Liver (tissue), 9 donors: Measurements from ENCODE around the gene GPR87. TPM values are rescaled to one million over a fixed set of nuclear protein-coding genes. Genes with fewer than 3 reads are reported as not detected.

ENCODE experiments used
- DNase-seq: peaks from one replicate; pipeline ENCODE4 v3.0.0-alpha.2; 2017; ENCODE audit warnings: low spot score
- H3K27ac ChIP-seq, 2 donors: one replicate each; pipeline ENCODE4 v1.7.0; 2013; ENCODE audit warnings: inconsistent platforms in 2 of 2, low read length in 2 of 2, control low read depth in 1 of 2, low read depth in 1 of 2, mild to moderate bottlenecking in 1 of 2
- H3K27me3 ChIP-seq, 4 donors: one replicate each; pipeline versions ENCODE4 v1.6.1 to v1.7.0; 2013; ENCODE audit warnings: low read length in 3 of 4, inconsistent platforms in 1 of 4, mild to moderate bottlenecking in 1 of 4, moderate library complexity in 1 of 4; ENCODE audit not compliant: control insufficient read depth in 4 of 4, insufficient read depth in 4 of 4
- H3K36me3 ChIP-seq, 4 donors: one replicate each; pipeline versions ENCODE4 v1.6.1 to v1.7.0; 2013; ENCODE audit warnings: low read length in 3 of 4, mild to moderate bottlenecking in 3 of 4, low read depth in 1 of 4, moderate library complexity in 1 of 4; ENCODE audit not compliant: control insufficient read depth in 4 of 4, insufficient read depth in 3 of 4
- H3K4me1 ChIP-seq, 4 donors: one replicate each; pipeline versions ENCODE4 v1.6.1 to v1.7.0; 2013; ENCODE audit warnings: low read length in 3 of 4, mild to moderate bottlenecking in 3 of 4, moderate library complexity in 1 of 4; ENCODE audit not compliant: control insufficient read depth in 4 of 4, insufficient read depth in 4 of 4
- H3K4me3 ChIP-seq, 3 donors: one replicate each; pipeline versions ENCODE4 v1.6.1 to v1.7.0; 2013; ENCODE audit warnings: low read length in 3 of 3, control low read depth in 1 of 3, low read depth in 1 of 3, mild to moderate bottlenecking in 1 of 3
- H3K9ac ChIP-seq, 2 donors: one replicate each; pipeline ENCODE4 v1.7.0; 2013; ENCODE audit warnings: low read length in 2 of 2, mild to moderate bottlenecking in 2 of 2, moderate library complexity in 2 of 2, control low read depth in 1 of 2, low read depth in 1 of 2
- H3K9me3 ChIP-seq, 4 donors: one replicate each; pipeline versions ENCODE4 v1.6.1 to v1.7.0; 2013; ENCODE audit warnings: low read length in 3 of 4; ENCODE audit not compliant: control insufficient read depth in 4 of 4
- ATF3 ChIP-seq: IDR thresholded peaks from 2 replicates; pipeline ENCODE4 v1.6.1; 2016; ENCODE audit warnings: antibody characterized with exemption
- CTCF ChIP-seq: fragments of 150-350 bp; IDR thresholded peaks from 2 replicates; pipeline ENCODE4 v1.5.1; 2017; ENCODE audit warnings: improper control_type of control experiment, low read depth, low read length; ENCODE audit not compliant: missing input control
- EGR1 ChIP-seq, 2 donors: IDR thresholded peaks; 2 replicates each; pipeline ENCODE4 v1.6.1; 2016 to 2018; ENCODE audit warnings: antibody characterized with exemption in 2 of 2, low read depth in 2 of 2
- FOXA1 ChIP-seq: IDR thresholded peaks from 2 replicates; pipeline ENCODE4 v1.6.1; 2016; ENCODE audit warnings: antibody characterized with exemption
- FOXA2 ChIP-seq: IDR thresholded peaks from 2 replicates; pipeline ENCODE4 v1.6.1; 2016; ENCODE audit warnings: antibody characterized with exemption
- GABPA ChIP-seq, 2 donors: IDR thresholded peaks in 1 of 2; conservative IDR thresholded peaks in 1 of 2; 2 replicates each; pipeline ENCODE4 v1.6.1; 2016; ENCODE audit warnings: antibody characterized with exemption in 2 of 2, mild to moderate bottlenecking in 1 of 2, moderate library complexity in 1 of 2
- HNF4A ChIP-seq, 2 donors: conservative IDR thresholded peaks; 2 replicates each; pipeline ENCODE4 v1.6.1; 2016; ENCODE audit warnings: antibody characterized with exemption in 2 of 2, mild to moderate bottlenecking in 2 of 2
- HNF4G ChIP-seq: IDR thresholded peaks from 2 replicates; pipeline ENCODE4 v1.6.1; 2016; ENCODE audit warnings: antibody characterized with exemption
- JUND ChIP-seq, 2 donors: IDR thresholded peaks; 2 replicates each; pipeline ENCODE4 v1.6.1; 2016; ENCODE audit warnings: antibody characterized with exemption in 2 of 2
- NR2F2 ChIP-seq: IDR thresholded peaks from 2 replicates; pipeline ENCODE4 v1.6.1; 2016; ENCODE audit warnings: antibody characterized with exemption
- RAD21 ChIP-seq, 2 donors: IDR thresholded peaks; 2 replicates each; pipeline ENCODE4 v1.6.1; 2016; ENCODE audit warnings: antibody characterized with exemption in 2 of 2, mild to moderate bottlenecking in 2 of 2
- REST ChIP-seq: IDR thresholded peaks from 2 replicates; pipeline ENCODE4 v1.6.1; 2016; ENCODE audit warnings: antibody characterized with exemption, mild to moderate bottlenecking
- RXRA ChIP-seq, 2 donors: IDR thresholded peaks; 2 replicates each; pipeline ENCODE4 v1.6.1; 2017 to 2018; ENCODE audit warnings: antibody characterized with exemption in 2 of 2, mild to moderate bottlenecking in 1 of 2
- SP1 ChIP-seq: IDR thresholded peaks from 2 replicates; pipeline ENCODE4 v1.6.1; 2018; ENCODE audit warnings: antibody characterized with exemption, mild to moderate bottlenecking
- TAF1 ChIP-seq: conservative IDR thresholded peaks from 2 replicates; pipeline ENCODE4 v1.6.1; 2016; ENCODE audit warnings: antibody characterized with exemption, mild to moderate bottlenecking
- YY1 ChIP-seq: IDR thresholded peaks from 2 replicates; pipeline ENCODE4 v1.6.1; 2016; ENCODE audit warnings: antibody characterized with exemption, mild to moderate bottlenecking
- WGBS: extraction: QIAGEN DNeasy Blood & Tissue Kit; methylation state at CpG from one replicate; pipeline ENCODE4 v1.1.7; 2013; 5-methylcytosine and 5-hydroxymethylcytosine counted together
- polyA plus RNA-seq, 2 donors: library from polyadenylated mRNA; stranded (reverse) in 1 of 2; unstranded in 1 of 2; fragments of 200-250 nt in 1 of 2; fragments of >200 nt in 1 of 2; fragmentation: Nextera tagmentation in 1 of 2; extraction: Ambion mirVana in 1 of 2; gene quantifications; one replicate each; pipeline versions ENCODE4 v1.2.1 to v1.2.3, GENCODE V29; 2013 to 2015
- total RNA-seq, 2 donors: library from RNA; depleted of rRNA; stranded (reverse); fragments of >200 nt; gene quantifications; one replicate each; pipeline ENCODE4 v1.2.3, GENCODE V29; 2014
- TF ChIP-seq, protein P1 (sequence below): IDR thresholded peaks from 2 replicates; pipeline ENCODE4 v1.6.1; 2016; ENCODE audit warnings: antibody characterized with exemption
- TF ChIP-seq, protein P2 (sequence below): IDR thresholded peaks from 2 replicates; pipeline ENCODE4 v1.6.1; 2016; ENCODE audit warnings: antibody characterized with exemption
- donor health status: healthy.
- donor health status: healthy.
- donor health status: healthy.
- donor health status: healthy.
- donor health status: healthy.

Gene GPR87
- total and polyA plus RNA-seq, 4 donors, result not detected

- Histone ChIP-seq H3K4me3 (no peak overlapping the region), H3K36me3 (no peaks in the 10 kb centered on the region), H3K27me3 (peaks cover 0 to 2% (median 0%) of the 10 kb centered on the region in 4 donors), H3K9me3 (no peaks in the 10 kb centered on the region), H3K27ac (no peak overlapping the region), H3K9ac (no peak overlapping the region), H3K4me1 (no peaks in the 10 kb centered on the region)
- 80% methylated on average over 1 of the region's 1 CpG for WGBS
- no peak for DNase-seq
- TF ChIP-seq CTCF (no peak), FOXA1 (no peak), NR2F2 (no peak), TAF1 (no peak), JUND (IDR thresholded peaks at IDR 0.05) (no peak), FOXA2 (no peak)
These were observed 16.1 kb downstream of the GPR87 start for GRCh38 chr3:151300539-151300938.

DNA sequence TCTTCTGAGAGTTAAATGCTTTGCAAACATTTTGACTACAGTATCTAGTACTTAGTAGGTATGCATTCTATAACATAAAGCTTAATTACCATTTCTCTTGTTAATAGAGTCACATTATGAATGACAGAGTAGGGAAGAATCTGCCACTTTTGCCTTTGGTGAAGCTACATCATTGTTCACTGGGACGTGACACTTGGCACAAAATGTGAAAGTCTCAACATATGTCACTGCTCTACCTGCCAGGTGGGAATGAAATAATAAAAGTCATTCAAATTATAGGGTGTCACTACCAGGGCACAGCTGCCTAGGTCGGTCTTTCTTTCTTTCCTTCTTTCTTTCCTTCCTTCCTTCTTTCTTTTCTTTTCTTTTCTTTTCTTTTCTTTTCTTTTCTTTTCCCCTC lies 17.6 kb downstream of the GPR87 start:
- no peak overlapping the region for H3K4me3 ChIP-seq
- peaks cover 0 to 2% (median 0%) of the 10 kb centered on the region in 4 donors for H3K27me3 ChIP-seq
- TF ChIP-seq REST, result no peak
- TF ChIP-seq RXRA (IDR thresholded peaks at IDR 0.05), result no peak
- no peak for TF ChIP-seq FOXA1
- TF ChIP-seq, protein P1, sequence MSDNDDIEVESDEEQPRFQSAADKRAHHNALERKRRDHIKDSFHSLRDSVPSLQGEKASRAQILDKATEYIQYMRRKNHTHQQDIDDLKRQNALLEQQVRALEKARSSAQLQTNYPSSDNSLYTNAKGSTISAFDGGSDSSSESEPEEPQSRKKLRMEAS, result no peak
- TF ChIP-seq EGR1 (IDR thresholded peaks at IDR 0.05; ENCODE audit: low read depth in 2 of 2), result no peak
- TF ChIP-seq HNF4G, result no peak
- no peak for TF ChIP-seq NR2F2
- no peak for TF ChIP-seq ATF3
- TF ChIP-seq TAF1, result no peak
- TF ChIP-seq, protein P2, sequence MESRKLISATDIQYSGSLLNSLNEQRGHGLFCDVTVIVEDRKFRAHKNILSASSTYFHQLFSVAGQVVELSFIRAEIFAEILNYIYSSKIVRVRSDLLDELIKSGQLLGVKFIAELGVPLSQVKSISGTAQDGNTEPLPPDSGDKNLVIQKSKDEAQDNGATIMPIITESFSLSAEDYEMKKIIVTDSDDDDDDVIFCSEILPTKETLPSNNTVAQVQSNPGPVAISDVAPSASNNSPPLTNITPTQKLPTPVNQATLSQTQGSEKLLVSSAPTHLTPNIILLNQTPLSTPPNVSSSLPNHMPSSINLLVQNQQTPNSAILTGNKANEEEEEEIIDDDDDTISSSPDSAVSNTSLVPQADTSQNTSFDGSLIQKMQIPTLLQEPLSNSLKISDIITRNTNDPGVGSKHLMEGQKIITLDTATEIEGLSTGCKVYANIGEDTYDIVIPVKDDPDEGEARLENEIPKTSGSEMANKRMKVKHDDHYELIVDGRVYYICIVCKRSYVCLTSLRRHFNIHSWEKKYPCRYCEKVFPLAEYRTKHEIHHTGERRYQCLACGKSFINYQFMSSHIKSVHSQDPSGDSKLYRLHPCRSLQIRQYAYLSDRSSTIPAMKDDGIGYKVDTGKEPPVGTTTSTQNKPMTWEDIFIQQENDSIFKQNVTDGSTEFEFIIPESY, result no peak
- TF ChIP-seq GABPA (IDR thresholded peaks at IDR 0.05 in 1 of 2, conservative IDR thresholded peaks at IDR 0.05 in 1 of 2), result no peak
- no peak for TF ChIP-seq SP1
- TF ChIP-seq FOXA2, result no peak
- no peak for TF ChIP-seq YY1
- no peak for TF ChIP-seq HNF4A (conservative IDR thresholded peaks at IDR 0.05)
- no peak for TF ChIP-seq RAD21 (IDR thresholded peaks at IDR 0.05)
- TF ChIP-seq CTCF, result no peak
- TF ChIP-seq JUND (IDR thresholded peaks at IDR 0.05), result no peak
- H3K9ac ChIP-seq, result no peak overlapping the region
- no peak overlapping the region for H3K27ac ChIP-seq
- H3K9me3 ChIP-seq, result no peaks in the 10 kb centered on the region
- 88% methylated on average over 2 of the region's 2 CpGs for WGBS
- H3K4me1 ChIP-seq, result no peaks in the 10 kb centered on the region
- DNase-seq, result no peak
- H3K36me3 ChIP-seq, result no peaks in the 10 kb centered on the region
